Measurements from ENCODE around the gene HLA-DPA1. TPM values are rescaled to one million over a fixed set of nuclear protein-coding genes. Genes with fewer than 3 reads are reported as not detected.
A peak's percentile ranks its signal among the peaks of the same experiment; 100 is the strongest.

HLA-DPA1 gene
- polyA plus RNA-seq, 6 donors from 2014 or later = 2,534 to 3,526 (median 2,823) TPM

DNA sequence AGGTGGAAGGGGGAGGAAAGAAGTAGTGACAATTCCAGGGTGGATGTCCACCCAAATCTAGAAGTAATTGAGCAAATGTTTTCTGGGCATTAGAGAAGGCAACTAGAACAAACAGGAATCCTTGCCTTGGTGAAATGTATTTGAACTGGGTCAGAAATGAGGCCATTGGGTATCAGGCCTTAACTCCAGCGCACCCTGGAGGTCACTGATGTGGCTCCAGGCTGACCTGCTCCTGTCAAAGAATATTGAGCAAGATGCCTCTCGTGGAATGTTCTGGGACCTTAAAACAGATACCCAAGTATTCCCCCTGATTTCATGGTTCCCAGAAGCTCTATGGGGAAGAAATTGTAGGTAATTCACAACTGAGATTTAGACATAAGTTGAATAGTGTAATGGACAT is 9.3 kb upstream of the HLA-DPA1 start:
- Mint-ChIP-seq H3K9me3 (no peaks in the 10 kb centered on the region), H3K27ac (peak overlapping the region; percentile 82 to 100 (median 93)), H3K36me3 (peaks cover 58 to 91% of the 10 kb centered on the region in 2 donors), H3K4me3 (peak overlapping the region in 7 of 8 donors; percentile 59 to 95 (median 85)), H3K27me3 (no peaks in the 10 kb centered on the region), H3K4me1 (peaks cover 69 to 86% (median 74%) of the 10 kb centered on the region in 3 donors)
- peak; percentile 46 to 59 for ATAC-seq (ENCODE audit: low read depth in 2 of 2)
- no peak for DNase-seq

DNA sequence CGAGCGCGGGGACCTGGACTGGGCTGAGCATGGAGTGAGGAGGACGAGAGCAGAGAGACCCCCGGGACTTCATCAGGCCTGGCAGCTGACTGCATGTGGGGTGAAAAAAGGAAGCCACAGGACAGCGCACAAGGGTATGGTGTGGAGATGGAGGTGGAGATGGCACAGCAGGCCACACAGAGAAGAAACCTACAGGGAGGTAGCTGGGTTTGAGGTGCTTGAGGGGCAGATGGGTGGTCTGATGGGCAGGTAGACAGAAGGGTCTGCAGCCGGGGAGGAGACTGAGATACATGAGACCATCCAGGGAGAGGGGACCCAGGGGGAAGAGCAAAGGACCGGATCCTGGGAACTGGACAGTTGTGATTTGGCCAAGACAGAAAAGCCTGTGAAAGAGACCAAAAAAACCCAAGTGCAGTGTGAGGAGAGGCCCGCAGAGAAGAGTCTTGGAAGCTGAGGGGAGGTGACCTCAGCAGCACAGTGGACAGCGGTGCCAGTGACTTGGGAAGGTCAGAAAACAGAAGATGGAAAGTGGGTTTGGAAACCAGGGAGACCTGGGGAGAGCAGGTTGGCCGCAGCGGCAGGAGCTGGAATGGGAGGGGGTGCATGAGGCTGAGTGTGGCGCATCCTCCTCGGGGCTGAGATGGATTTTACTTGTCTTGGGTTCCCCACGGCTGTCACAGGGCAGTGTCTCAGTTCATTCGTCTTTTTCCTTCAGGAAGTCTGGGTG is 7.8 kb upstream of the HLA-DPA1 start:
- Mint-ChIP-seq H3K36me3 (peaks cover 58 to 89% of the 10 kb centered on the region in 2 donors), H3K4me1 (peaks cover 78 to 84% (median 79%) of the 10 kb centered on the region in 3 donors), H3K27ac (peak overlapping the region; percentile 85 to 100 (median 98)), H3K4me3 (peak overlapping the region; percentile 69 to 100 (median 94)), H3K9me3 (no peaks in the 10 kb centered on the region), H3K27me3 (no peaks in the 10 kb centered on the region)
- DNase-seq (no peak), ATAC-seq (ENCODE audit: low read depth in 2 of 2) (peak in 1 of 2 donors; percentile 9)

DNA sequence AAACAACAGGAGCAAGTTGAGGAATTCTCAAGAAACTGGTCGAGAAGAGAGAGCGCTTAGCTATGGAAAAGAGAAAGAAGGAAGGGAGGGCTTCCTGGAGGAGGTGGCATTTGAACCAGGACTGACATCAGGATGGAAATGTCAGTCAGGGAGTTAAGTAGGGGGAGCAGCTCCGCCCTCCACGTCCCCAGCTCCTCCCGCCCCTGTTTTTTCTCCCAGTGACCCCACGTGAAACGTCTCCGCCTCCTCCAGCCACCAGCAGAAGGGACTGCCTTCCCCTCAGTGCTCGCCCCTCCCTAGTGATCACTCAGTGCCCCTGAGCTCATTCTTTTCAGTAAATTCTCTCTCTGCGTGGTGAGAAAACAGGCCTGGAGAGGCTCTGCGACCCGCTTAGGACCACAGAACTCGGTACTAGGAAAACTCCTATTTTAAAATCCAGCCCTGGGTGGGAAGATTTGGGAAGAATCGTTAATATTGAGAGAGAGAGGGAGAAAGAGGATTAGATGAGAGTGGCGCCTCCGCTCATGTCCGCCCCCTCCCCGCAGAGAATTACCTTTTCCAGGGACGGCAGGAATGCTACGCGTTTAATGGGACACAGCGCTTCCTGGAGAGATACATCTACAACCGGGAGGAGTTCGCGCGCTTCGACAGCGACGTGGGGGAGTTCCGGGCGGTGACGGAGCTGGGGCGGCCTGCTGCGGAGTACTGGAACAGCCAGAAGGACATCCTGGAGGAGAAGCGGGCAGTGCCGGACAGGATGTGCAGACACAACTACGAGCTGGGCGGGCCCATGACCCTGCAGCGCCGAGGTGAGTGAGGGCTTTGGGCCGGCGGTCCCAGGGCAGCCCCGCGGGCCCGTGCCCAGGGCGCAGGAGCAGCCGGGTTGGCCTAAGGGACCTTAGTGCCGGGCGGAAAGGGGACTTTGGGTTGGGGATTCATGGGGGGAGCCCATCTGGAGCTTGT is 7.0 kb upstream of the HLA-DPA1 start:
- Mint-ChIP-seq H3K4me1 (peaks cover 77 to 83% (median 77%) of the 10 kb centered on the region in 3 donors), H3K27ac (peak overlapping the region; percentile 92 to 100 (median 98)), H3K27me3 (no peaks in the 10 kb centered on the region), H3K36me3 (peaks cover 54 to 86% of the 10 kb centered on the region in 2 donors), H3K4me3 (peak overlapping the region; percentile 85 to 100 (median 96)), H3K9me3 (no peaks in the 10 kb centered on the region)
- ATAC-seq (ENCODE audit: low read depth in 2 of 2) = no peak
- DNase-seq = no peak

DNA sequence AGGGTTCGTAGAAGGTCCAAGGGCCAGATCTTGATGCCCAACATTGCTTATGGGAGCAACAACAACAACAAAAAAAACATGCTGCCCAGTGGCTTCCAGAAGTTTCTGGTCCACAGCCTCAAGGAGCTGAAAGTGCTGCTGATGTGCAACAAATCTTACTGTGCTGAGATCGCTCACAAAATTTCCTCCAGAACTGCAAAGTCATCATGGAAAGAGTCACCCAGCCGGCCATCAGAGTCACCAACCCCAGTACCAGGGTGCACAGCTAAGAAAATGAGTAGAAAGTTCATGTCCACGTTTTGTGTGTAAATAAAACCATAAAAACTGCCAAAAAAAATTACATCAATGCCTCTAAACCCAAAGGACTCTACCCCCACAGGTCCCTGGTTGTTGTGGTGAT is 6.1 kb upstream of the HLA-DPA1 start:
- ATAC-seq (ENCODE audit: low read depth in 2 of 2) = no peak
- H3K36me3 Mint-ChIP-seq = peaks cover 49 to 77% of the 10 kb centered on the region in 2 donors
- H3K27ac Mint-ChIP-seq = peak overlapping the region; percentile 88 to 100 (median 96)
- H3K4me1 Mint-ChIP-seq = peaks cover 73 to 81% (median 80%) of the 10 kb centered on the region in 3 donors
- H3K27me3 Mint-ChIP-seq = no peaks in the 10 kb centered on the region
- peak overlapping the region; percentile 85 to 100 (median 96) for H3K4me3 Mint-ChIP-seq
- DNase-seq = no peak
- H3K9me3 Mint-ChIP-seq = no peaks in the 10 kb centered on the region

DNA sequence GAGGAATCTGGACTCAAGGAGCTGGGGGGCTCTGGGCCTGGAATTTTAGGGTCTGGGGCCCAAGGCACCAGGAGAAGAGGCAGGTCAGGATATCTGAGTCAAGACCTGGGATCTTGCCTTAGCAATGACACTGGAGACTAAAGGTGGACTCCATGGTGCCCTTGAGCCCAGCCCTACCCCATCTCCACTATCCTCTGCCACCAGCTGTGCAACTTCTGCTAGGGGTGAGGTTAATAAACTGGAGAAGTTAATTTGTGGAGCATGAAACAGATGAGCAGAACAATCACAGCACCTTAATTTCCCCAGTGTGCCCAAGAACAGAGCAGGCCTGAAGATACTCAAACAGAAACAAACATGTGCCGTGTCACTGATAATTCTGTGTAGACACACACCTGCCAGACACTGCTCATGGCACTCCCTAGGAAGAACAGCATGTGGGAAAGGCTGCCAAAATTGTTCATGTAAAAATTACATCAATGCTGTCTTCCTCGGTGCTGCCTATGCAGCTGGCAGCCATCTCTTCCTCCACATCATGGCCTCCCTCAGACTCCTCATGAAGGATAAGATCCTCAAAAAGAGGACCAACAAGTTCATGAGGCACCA is 5.6 kb upstream of the HLA-DPA1 start:
- peaks cover 49 to 73% of the 10 kb centered on the region in 2 donors for H3K36me3 Mint-ChIP-seq
- no peaks in the 10 kb centered on the region for H3K27me3 Mint-ChIP-seq
- no peaks in the 10 kb centered on the region for H3K9me3 Mint-ChIP-seq
- no peak for ATAC-seq (ENCODE audit: low read depth in 2 of 2)
- DNase-seq = no peak
- peak overlapping the region; percentile 88 to 100 (median 96) for H3K27ac Mint-ChIP-seq
- H3K4me3 Mint-ChIP-seq = peak overlapping the region; percentile 85 to 100 (median 96)
- peaks cover 71 to 78% (median 75%) of the 10 kb centered on the region in 3 donors for H3K4me1 Mint-ChIP-seq

DNA sequence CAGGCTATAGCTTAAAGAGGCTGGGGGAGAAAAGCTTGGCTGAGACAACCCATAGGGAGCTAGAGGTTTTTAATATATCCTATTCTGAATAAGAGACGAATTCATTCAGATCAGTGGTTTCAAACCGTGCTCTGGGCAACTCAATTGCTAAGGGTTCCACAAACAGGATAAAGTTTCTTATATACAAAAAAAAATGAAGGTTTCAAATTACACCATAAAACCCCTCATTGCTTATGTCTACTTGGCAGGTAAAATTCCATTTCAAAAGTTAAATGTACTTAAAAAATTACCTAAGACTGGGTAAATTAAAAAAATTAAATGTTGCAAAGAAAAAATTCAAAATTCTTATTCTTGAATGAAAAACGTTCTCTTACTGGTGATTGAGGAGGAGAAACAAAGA is 5.0 kb upstream of the HLA-DPA1 start:
- Mint-ChIP-seq H3K4me1 (peaks cover 74 to 77% (median 76%) of the 10 kb centered on the region in 3 donors), H3K36me3 (peaks cover 49 to 73% of the 10 kb centered on the region in 2 donors), H3K9me3 (no peaks in the 10 kb centered on the region), H3K27me3 (no peaks in the 10 kb centered on the region), H3K4me3 (peak overlapping the region; percentile 85 to 100 (median 96)), H3K27ac (peak overlapping the region; percentile 76 to 100 (median 97))
- no peak for ATAC-seq (ENCODE audit: low read depth in 2 of 2)
- DNase-seq = no peak

DNA sequence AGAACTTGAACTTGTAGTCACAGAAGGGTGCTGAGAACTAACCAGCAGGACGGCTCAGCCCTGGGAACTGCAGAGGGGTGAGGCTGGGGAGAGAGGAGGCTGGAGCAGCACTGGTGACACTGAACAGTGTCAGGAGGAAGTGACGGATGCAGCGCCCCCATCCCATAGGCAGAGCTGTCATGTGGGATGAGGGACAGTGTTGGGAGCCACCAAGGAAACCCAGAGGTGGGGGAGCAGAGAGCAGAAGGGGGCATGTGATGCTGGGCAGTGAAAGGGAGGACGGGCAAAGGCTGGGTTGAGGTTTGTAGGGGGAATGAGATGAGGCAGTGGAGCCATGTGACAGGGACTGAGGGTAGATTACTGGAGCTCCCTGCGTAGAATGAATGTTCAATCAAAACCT is 4.5 kb upstream of the HLA-DPA1 start:
- Mint-ChIP-seq H3K4me3 (peak overlapping the region; percentile 85 to 100 (median 96)), H3K27ac (peak overlapping the region; percentile 96 to 100 (median 97))

DNA sequence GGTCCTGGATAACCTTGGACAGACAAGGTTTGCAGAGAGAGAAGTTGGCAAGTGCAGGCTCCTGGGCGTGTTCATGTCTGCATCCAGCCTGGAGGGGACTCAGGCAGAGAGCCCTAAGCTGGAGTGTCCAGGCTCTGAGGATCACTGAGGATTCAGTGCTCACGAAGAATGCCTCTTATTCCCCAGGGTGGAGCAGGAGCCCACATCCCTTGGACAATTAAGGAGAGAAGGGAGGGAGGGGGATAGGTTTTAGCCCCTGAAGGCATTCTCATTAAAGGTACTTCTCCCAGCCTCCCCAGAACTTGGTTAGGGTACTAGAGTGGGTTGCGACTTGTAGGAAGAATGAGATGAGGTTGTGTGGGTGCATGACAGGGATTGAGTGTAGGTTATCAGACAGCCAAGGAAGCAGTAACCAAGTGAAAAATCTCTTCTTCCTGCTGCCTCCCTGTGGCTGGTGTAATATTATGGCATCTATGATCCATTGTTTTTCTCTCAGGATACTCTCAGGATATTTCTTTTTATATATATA is 3.0 kb upstream of the HLA-DPA1 start:
- Mint-ChIP-seq H3K27me3 (no peaks in the 10 kb centered on the region), H3K27ac (peak overlapping the region; percentile 97 to 100 (median 99)), H3K9me3 (no peaks in the 10 kb centered on the region), H3K4me1 (peaks cover 62 to 69% (median 66%) of the 10 kb centered on the region in 3 donors), H3K36me3 (peaks cover 41 to 67% of the 10 kb centered on the region in 2 donors), H3K4me3 (peak overlapping the region; percentile 92 to 100 (median 96))
- ATAC-seq (ENCODE audit: low read depth in 2 of 2) (no peak), DNase-seq (no peak)

More for the DNA sequence above, 4.5 kb upstream of the HLA-DPA1 start:
- Mint-ChIP-seq H3K27me3 (no peaks in the 10 kb centered on the region), H3K9me3 (no peaks in the 10 kb centered on the region), H3K36me3 (peaks cover 47 to 69% of the 10 kb centered on the region in 2 donors), H3K4me1 (peaks cover 70 to 75% (median 74%) of the 10 kb centered on the region in 3 donors)
- ATAC-seq (ENCODE audit: low read depth in 2 of 2) = no peak
- DNase-seq = no peak

DNA sequence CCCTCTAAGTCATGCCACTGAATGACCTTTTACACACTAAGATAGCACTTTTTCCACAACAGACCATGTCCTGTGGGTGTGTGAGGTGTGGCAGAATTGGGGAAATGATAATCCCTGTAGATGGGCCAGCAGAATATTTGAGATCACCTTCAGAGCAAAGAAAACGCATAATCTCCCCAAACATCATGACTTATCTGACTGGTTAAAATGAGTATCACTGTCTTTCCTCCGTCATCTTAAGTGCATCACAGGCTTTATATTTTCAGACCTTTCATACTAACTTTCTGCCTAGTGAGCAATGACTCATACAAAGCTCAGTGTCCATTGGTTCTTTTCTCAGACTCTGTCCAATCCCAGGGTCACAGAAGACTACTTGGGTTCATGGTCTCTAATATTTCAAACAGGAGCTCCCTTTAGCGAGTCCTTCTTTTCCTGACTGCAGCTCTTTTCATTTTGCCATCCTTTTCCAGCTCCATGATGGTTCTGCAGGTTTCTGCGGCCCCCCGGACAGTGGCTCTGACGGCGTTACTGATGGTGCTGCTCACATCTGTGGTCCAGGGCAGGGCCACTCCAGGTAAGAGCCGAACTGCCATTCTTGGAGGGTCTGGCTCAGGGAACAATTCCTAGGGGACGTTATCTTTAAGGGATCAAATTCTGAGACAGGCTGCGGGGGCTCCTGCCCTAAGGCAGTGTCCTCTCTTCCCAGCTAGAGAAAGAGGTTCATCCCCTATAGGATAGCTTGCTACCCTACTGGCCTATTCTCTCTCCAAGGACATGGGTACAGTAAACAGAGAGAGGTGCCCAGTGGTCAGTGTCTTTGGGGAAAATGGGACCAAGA is 2.3 kb upstream of the HLA-DPA1 start, which contains the start of gene HLA-DPB1:
Gene HLA-DPB1, plus strand, starts transcription at position 423 of the 838 bp plus-strand sequence. Its CDS starts 52 bp downstream, at position 475.
- H3K4me3 Mint-ChIP-seq = peak within 1 kb of the TSS; percentile 92 to 100 (median 96)
- peaks cover 60 to 64% (median 61%) of the 10 kb centered on the region in 3 donors for H3K4me1 Mint-ChIP-seq
- ATAC-seq (ENCODE audit: low read depth in 2 of 2) = peak; percentile 71 to 77
- H3K27me3 Mint-ChIP-seq = no peaks in the 10 kb centered on the region
- H3K9me3 Mint-ChIP-seq = no peaks in the 10 kb centered on the region
- peak; percentile 87 for DNase-seq
- H3K36me3 Mint-ChIP-seq = peaks cover 42 to 65% of the 10 kb centered on the region in 2 donors
- peak within 1 kb of the TSS; percentile 97 to 100 (median 99) for H3K27ac Mint-ChIP-seq

DNA sequence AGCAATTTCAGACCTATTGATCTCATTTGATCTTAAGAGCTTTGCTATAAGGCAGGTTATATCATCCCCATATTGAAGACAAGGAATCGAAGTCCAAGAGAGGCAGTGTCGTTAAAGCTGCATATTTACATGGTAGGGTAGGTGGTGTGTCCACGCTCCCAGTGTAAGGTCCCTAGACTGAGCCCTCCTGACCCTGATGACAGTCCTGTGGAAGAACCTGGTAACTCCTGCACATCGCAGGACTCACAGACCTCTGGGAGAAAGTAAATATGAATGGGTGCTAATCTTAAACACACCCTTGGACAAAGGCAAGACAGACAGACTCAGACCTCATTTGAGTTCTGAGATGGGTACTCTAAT is 1.7 kb upstream of the HLA-DPA1 start:
- H3K27ac Mint-ChIP-seq = peak overlapping the region; percentile 97 to 100 (median 99)
- ATAC-seq (ENCODE audit: low read depth in 2 of 2) = peak in 1 of 2 donors; percentile 1
- no peaks in the 10 kb centered on the region for H3K27me3 Mint-ChIP-seq
- H3K36me3 Mint-ChIP-seq = peaks cover 48 to 59% of the 10 kb centered on the region in 2 donors
- H3K4me1 Mint-ChIP-seq = peaks cover 55 to 61% (median 59%) of the 10 kb centered on the region in 3 donors
- H3K9me3 Mint-ChIP-seq = no peaks in the 10 kb centered on the region
- DNase-seq = no peak
- H3K4me3 Mint-ChIP-seq = peak overlapping the region; percentile 92 to 100 (median 96)

DNA sequence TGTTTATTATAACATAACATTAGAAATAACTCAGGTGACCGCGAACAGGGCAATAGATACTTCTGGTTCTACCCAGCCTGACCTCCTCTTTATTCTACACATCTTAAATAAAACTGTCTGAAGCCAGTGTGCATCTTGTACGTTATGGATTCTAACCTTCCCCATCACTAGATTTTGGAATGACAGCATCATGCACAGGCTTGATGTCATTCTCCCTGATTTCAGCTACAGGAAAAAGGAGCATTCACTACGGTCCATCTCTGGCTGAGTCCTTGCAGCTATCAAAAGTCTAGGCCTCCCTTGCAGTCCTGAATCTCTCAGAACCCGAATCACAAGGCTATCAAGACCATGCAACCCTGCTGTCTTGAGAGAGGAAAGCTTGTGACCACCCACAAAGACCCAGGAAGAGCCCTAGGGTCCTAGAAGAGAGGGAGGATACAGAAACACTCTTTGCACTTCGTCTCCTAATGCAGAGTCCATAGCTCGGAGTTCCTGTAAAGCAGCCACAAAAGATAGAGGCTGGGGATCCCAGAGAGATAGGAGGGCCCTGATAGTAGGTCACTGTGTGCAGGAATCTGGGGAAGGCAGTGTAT is 845 bp downstream of the HLA-DPA1 start:
- no peak for DNase-seq
- Mint-ChIP-seq H3K27me3 (no peaks in the 10 kb centered on the region), H3K4me1 (peaks cover 55 to 61% (median 58%) of the 10 kb centered on the region in 3 donors), H3K9me3 (peaks cover 0 to 7% (median 0%) of the 10 kb centered on the region in 7 donors), H3K36me3 (peaks cover 50 to 58% of the 10 kb centered on the region in 2 donors), H3K27ac (peak overlapping the region; percentile 96 to 100 (median 99)), H3K4me3 (peak overlapping the region; percentile 85 to 100 (median 94))
- no peak for ATAC-seq (ENCODE audit: low read depth in 2 of 2)
